K562 (cell line): ENCODE measurements around the gene SLC25A21. TPM values are rescaled to one million over a fixed set of nuclear protein-coding genes. Genes with fewer than 3 reads are reported as not detected.

ENCODE experiments used
- ATAC-seq: fragments of 200-7000 bp; cut with Tn5 transposase; 3 replicates; pipeline ENCODE4 v1.9.1; 2020; ENCODE audit warnings: moderate library complexity
- BruUV-seq: library from RNA; stranded (reverse); fragments of 400-500 nt; replicated peaks from 2 replicates; lab custom pipeline; 2021; lab: Mats Ljungman, UMichigan
- CTCF ChIA-PET: fragments of 300-600 bp; formaldehyde crosslinking; extraction: SDS; loops from one replicate; lab custom pipeline; 2021; ENCODE audit warnings: low intra/inter-chr PET ratio; lab: Yijun Ruan, JAX
- POLR2A ChIA-PET: fragments of 300-600, 350-650 bp; sonication (Branson Sonifier 250); formaldehyde crosslinking; extraction: SDS; loops from one replicate; lab custom pipeline; 2021; ENCODE audit warnings: antibody characterized with exemption, inconsistent platforms; lab: Yijun Ruan, JAX
- DNase-seq, 4 experiments: peaks; one replicate each; pipeline versions ENCODE4 v3.0.0 to v3.0.0-alpha.2; 2011 to 2018; ENCODE audit warnings: low spot score in 3 of 4, mixed read lengths in 3 of 4; ENCODE audit errors: extremely low read depth in 1 of 4
- FAIRE-seq: peaks from 2 replicates; lab custom pipeline; 2011; peaks lifted over from hg19 to GRCh38; lab: Jason Lieb, UNC
- H2AFZ ChIP-seq: 2 replicates; pipeline ENCODE4 v1.6.0; 2011; ENCODE audit warnings: low read depth, low read length, control low read depth, inconsistent platforms
- H3K27ac ChIP-seq: fragments of 200-600 bp; 3 replicates; pipeline ENCODE4 v1.8.0; 2011; ENCODE audit warnings: low read depth, mild to moderate bottlenecking, control low read depth, inconsistent platforms, low read length, moderate library complexity, mixed read lengths; ENCODE audit errors: extremely low read depth
- H3K27me3 ChIP-seq, 2 experiments: fragments of 300-600 bp in 1 of 2; 2 replicates in 1 of 2; 3 replicates in 1 of 2; pipeline versions ENCODE4 v1.6.0 to v1.8.0; 2011; ENCODE audit warnings: inconsistent platforms in 2 of 2, low read length in 2 of 2, mild to moderate bottlenecking in 1 of 2, mixed read lengths in 1 of 2, moderate library complexity in 1 of 2; ENCODE audit not compliant: control insufficient read depth in 2 of 2, insufficient read depth in 2 of 2
- H3K36me3 ChIP-seq: fragments of 300-600 bp; 3 replicates; pipeline ENCODE4 v1.8.0; 2011; ENCODE audit warnings: mild to moderate bottlenecking, low read length, inconsistent platforms; ENCODE audit not compliant: control insufficient read depth, insufficient read depth
- H3K4me1 ChIP-seq, 2 experiments: fragments of 200-600 bp in 1 of 2; replicated peaks in 1 of 2; 2 replicates in 1 of 2; 3 replicates in 1 of 2; pipeline versions ENCODE4 v1.5.1 to v1.8.0; 2011; ENCODE audit warnings: inconsistent platforms in 2 of 2, low read length in 2 of 2, mild to moderate bottlenecking in 1 of 2, mixed read lengths in 1 of 2, moderate library complexity in 1 of 2; ENCODE audit not compliant: control insufficient read depth in 2 of 2, insufficient read depth in 2 of 2
- H3K4me2 ChIP-seq: 2 replicates; pipeline ENCODE4 v1.6.1; 2011; ENCODE audit warnings: low read length, control low read depth, inconsistent platforms, mixed read lengths; ENCODE audit not compliant: insufficient read depth
- H3K4me3 ChIP-seq: fragments of 200-600 bp; sonication (generic), shearing (Covaris generic); 2 replicates; pipeline ENCODE4 v1.5.1; 2016; ENCODE audit warnings: control low read depth, inconsistent platforms
- H3K79me2 ChIP-seq: fragments of 200-600 bp; 3 replicates; pipeline ENCODE4 v1.8.0; 2011; ENCODE audit warnings: low read length, inconsistent platforms; ENCODE audit not compliant: control insufficient read depth, insufficient read depth
- H3K9ac ChIP-seq, 2 experiments: 2 replicates each; pipeline versions ENCODE4 v1.6.0 to v1.6.1; 2011; ENCODE audit warnings: low read depth in 2 of 2, low read length in 2 of 2, control low read depth in 1 of 2, inconsistent platforms in 1 of 2, mild to moderate bottlenecking in 1 of 2, mixed read lengths in 1 of 2; ENCODE audit not compliant: insufficient read depth in 1 of 2
- H3K9me1 ChIP-seq: one replicate; pipeline ENCODE4 v1.6.0; 2011; ENCODE audit warnings: inconsistent platforms, mild to moderate bottlenecking, low read length, moderate library complexity; ENCODE audit not compliant: control insufficient read depth, insufficient read depth
- H3K9me3 ChIP-seq: replicated peaks from 2 replicates; pipeline ENCODE4 v1.5.1; 2011; ENCODE audit warnings: low read depth, low read length, inconsistent platforms; ENCODE audit not compliant: control insufficient read depth, insufficient read depth
- H4K20me1 ChIP-seq: replicated peaks from 2 replicates; pipeline ENCODE4 v1.6.1; 2011; ENCODE audit warnings: low read length, inconsistent platforms, mixed read lengths; ENCODE audit not compliant: control insufficient read depth, insufficient read depth
- ARNT ChIP-seq, 2 experiments: fragments of 450-650 bp; IDR thresholded peaks; 2 replicates each; pipeline ENCODE4 v1.6.1; 2016; ENCODE audit warnings: mild to moderate bottlenecking in 1 of 2
- E2F8 ChIP-seq: fragments of 450-650 bp; IDR thresholded peaks from 2 replicates; pipeline ENCODE4 v1.7.1; 2018; ENCODE audit warnings: mild to moderate bottlenecking, low read depth; ENCODE audit not compliant: partially characterized antibody
- EGR1 ChIP-seq: fragments of 450-650 bp; conservative IDR thresholded peaks from 2 replicates; pipeline ENCODE4 v1.6.1; 2017; ENCODE audit warnings: mild to moderate bottlenecking
- FOXJ3 ChIP-seq: sonication (generic); formaldehyde crosslinking; IDR thresholded peaks from 2 replicates; pipeline ENCODE4 v1.4.0; 2020; ENCODE audit warnings: mild to moderate bottlenecking, missing genetic modification reagents
- HNRNPLL ChIP-seq: fragments of 200-400 bp; formaldehyde crosslinking; IDR thresholded peaks from 2 replicates; pipeline ENCODE4 v1.6.1; 2017; ENCODE audit warnings: low read length, low read depth, mild to moderate bottlenecking; ENCODE audit not compliant: poor library complexity, severe bottlenecking
- KDM1A ChIP-seq, 2 experiments: fragments of 450-650 bp; IDR thresholded peaks; 2 replicates each; pipeline ENCODE4 v1.6.1; 2016; ENCODE audit warnings: mild to moderate bottlenecking in 2 of 2
- MTA3 ChIP-seq: fragments of 450-650 bp; formaldehyde crosslinking; IDR thresholded peaks from 2 replicates; pipeline ENCODE4 v1.6.1; 2017; ENCODE audit warnings: mild to moderate bottlenecking, borderline replicate concordance
- MYNN ChIP-seq, 2 experiments: sonication (generic); formaldehyde crosslinking in 1 of 2; IDR thresholded peaks; 2 replicates each; pipeline versions ENCODE4 v1.5.0 to v1.6.1; 2016 to 2020; ENCODE audit warnings: antibody characterized with exemption in 1 of 2, missing genetic modification reagents in 1 of 2
- NFIX ChIP-seq: fragments of 250-450 bp; sonication (Bioruptor Pico); IDR thresholded peaks from 2 replicates; pipeline ENCODE4 v1.4.0; 2020; ENCODE audit warnings: low read depth, mild to moderate bottlenecking, moderate library complexity
- PKNOX1 ChIP-seq: fragments of 450-650 bp; IDR thresholded peaks from 2 replicates; pipeline ENCODE4 v1.6.1; 2016
- POLR2A ChIP-seq: fragments of 450-650 bp; conservative IDR thresholded peaks from 2 replicates; pipeline ENCODE4 v1.6.1; 2016
- TCF7 ChIP-seq: sonication (generic); IDR thresholded peaks from 2 replicates; pipeline ENCODE4 v1.6.1; 2016; ENCODE audit warnings: antibody characterized with exemption, borderline replicate concordance
- ZBTB49 ChIP-seq: sonication (generic); formaldehyde crosslinking; IDR thresholded peaks from 2 replicates; pipeline ENCODE4 v1.8.0; 2022; ENCODE audit warnings: missing genetic modification reagents, mild to moderate bottlenecking, borderline replicate concordance
- ZC3H11A ChIP-seq: IDR thresholded peaks from 2 replicates; pipeline ENCODE4 v1.6.1; 2012; ENCODE audit warnings: low read depth, low read length, improper control_type of control experiment
- ZNF217 ChIP-seq: sonication (generic); formaldehyde crosslinking; IDR thresholded peaks from 2 replicates; pipeline ENCODE4 v1.8.0; 2022; ENCODE audit warnings: mild to moderate bottlenecking, missing genetic modification reagents
- ZNF384 ChIP-seq: IDR thresholded peaks from 2 replicates; pipeline ENCODE4 v1.6.1; 2012; ENCODE audit warnings: low read depth, low read length, improper control_type of control experiment
- WGBS: fragments of 100-300 bp; shearing (Covaris generic); methylation state at CpG from one replicate; pipeline ENCODE4 v1.1.6; 2016; ENCODE audit warnings: low coverage, mixed read lengths; ENCODE audit not compliant: insufficient coverage; ENCODE audit errors: missing lambda C conversion rate; 5-methylcytosine and 5-hydroxymethylcytosine counted together
- in situ Hi-C: fragments of 300-500 bp; cut with MboI; formaldehyde crosslinking; loops from 4 replicates; pipeline ENCODE4 v1.15.0; 2018; ENCODE audit warnings: inconsistent platforms, mixed read lengths
- intact Hi-C: fragments of 100-400 bp; cut with micrococcal nuclease; formaldehyde crosslinking; loops from 2 replicates; pipeline ENCODE4 v1.14.2; 2022
- polyA plus RNA-seq, 8 experiments: library from polyadenylated mRNA; depleted of rRNA in 4 of 8; stranded (reverse) in 5 of 8; unstranded in 3 of 8; fragments of >200 nt; fragmentation: Nextera tagmentation in 2 of 8; fragmentation: Illumina TruSeq in 1 of 8; extraction: Ambion mirVana in 2 of 8; extraction: Trizol in 1 of 8; gene quantifications; 2 replicates each; pipeline versions ENCODE4 v1.2.1 to v1.2.3, GENCODE V29; 2011 to 2014; ENCODE audit warnings: inconsistent platforms in 1 of 8, missing spikeins in 1 of 8
- total RNA-seq, 7 experiments: library from RNA; depleted of rRNA in 6 of 7; stranded (reverse); fragments of >200 nt in 6 of 7; fragmentation: Illumina TruSeq in 2 of 7; extraction: Trizol in 2 of 7; gene quantifications; 2 replicates each; pipeline versions ENCODE4 v1.2.1 to v1.2.3, GENCODE V29; 2011 to 2021; ENCODE audit warnings: low replicate concordance in 1 of 7

Gene SLC25A21
- total and polyA plus RNA-seq, 9 of the 15 experiments (the other 6 are each of a cell fraction or from before 2014, with no cell fraction given): 15.2 to 46.7 (median 28.7) TPM

- FAIRE-seq: no peak
Observed at GRCh38 chr14:37013078-37013477, 159.3 kb downstream of the SLC25A21 start.

More at GRCh38 chr14:37013078-37013477, 159.3 kb downstream of the SLC25A21 start:
- TF ChIP-seq NFIX (CRISPR knock-in tag): no peak
- TF ChIP-seq ZNF384: no peak
- no peak for TF ChIP-seq TCF7
- TF ChIP-seq ZNF217 (CRISPR knock-in tag): no peak
- TF ChIP-seq KDM1A (IDR thresholded peaks at IDR 0.05): no peak
- TF ChIP-seq EGR1: no peak
- TF ChIP-seq MTA3: no peak
- TF ChIP-seq PKNOX1: no peak
- TF ChIP-seq MYNN (IDR thresholded peaks at IDR 0.05): no peak
- no peak for TF ChIP-seq MYNN (CRISPR knock-in tag; IDR thresholded peaks at IDR 0.05)
- no peak for TF ChIP-seq HNRNPLL
- TF ChIP-seq POLR2A: no peak
- TF ChIP-seq ARNT (IDR thresholded peaks at IDR 0.05): no peak
- TF ChIP-seq FOXJ3: no peak
- no peak for TF ChIP-seq ZBTB49 (CRISPR knock-in tag)
- no peak for TF ChIP-seq ZC3H11A
- TF ChIP-seq E2F8: no peak
- DNase-seq: no peak
- Histone ChIP-seq H3K36me3 (no peaks in the 10 kb centered on the region), H3K4me1 (no peaks in the 10 kb centered on the region), H4K20me1 (no peaks in the 10 kb centered on the region), H3K9me3 (no peaks in the 10 kb centered on the region), H3K27ac (no peak overlapping the region), H3K27me3 (no peaks in the 10 kb centered on the region), H3K4me3 (no peak overlapping the region), H2AFZ (no peak overlapping the region), H3K9ac (no peak overlapping the region), H3K4me2 (no peak overlapping the region), H3K79me2 (no peaks in the 10 kb centered on the region), H3K9me1 (no peaks in the 10 kb centered on the region)
- ATAC-seq: no peak
- ChIA-PET CTCF (no interaction called here), POLR2A (no interaction called here)
- in situ Hi-C loops: no loop called here
- intact Hi-C loops: no loop called here
- 37% methylated on average over 4 of the region's 4 CpGs for WGBS
- BruUV-seq: no TSS peak
